ENCODE results near the gene TBC1D1. TPM values are rescaled to one million over a fixed set of nuclear protein-coding genes. Genes with fewer than 3 reads are reported as not detected.

Gene TBC1D1
- total RNA-seq, 1 experiment from 2014 or later = 89.0 TPM

DNA sequence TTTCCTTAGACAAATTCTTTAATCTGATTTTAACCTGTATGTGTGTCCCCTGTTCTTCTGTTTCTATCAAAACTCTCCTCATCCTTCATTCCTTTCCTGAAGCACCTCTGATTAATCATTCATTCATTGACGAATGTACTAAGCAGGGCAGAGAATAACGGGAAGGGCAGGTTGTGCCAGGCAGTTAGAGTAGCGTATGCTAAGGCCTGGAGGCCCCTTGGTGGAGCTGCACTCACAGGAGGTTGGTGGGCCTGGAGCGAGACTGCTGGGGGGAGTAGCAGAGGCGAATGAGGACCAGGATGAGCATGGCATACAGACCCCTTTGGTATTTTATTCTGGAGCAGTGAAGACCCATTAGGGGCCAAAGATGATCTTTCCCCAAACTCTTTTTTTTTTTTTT is 91.9 kb downstream of the TBC1D1 start:
- no peaks in the 10 kb centered on the region for H3K27me3 ChIP-seq (ENCODE audit: low read length)
- H3K36me3 ChIP-seq (ENCODE audit: low read depth, low read length) = no peaks in the 10 kb centered on the region
- intact Hi-C loops (cut with micrococcal nuclease) = no loop called here
- TF ChIP-seq EZH2phosphoT487 (IDR thresholded peaks at IDR 0.05; ENCODE audit: borderline replicate concordance, low read length) (no peak), CTCF (conservative IDR thresholded peaks at IDR 0.05; ENCODE audit: low read depth, low read length) (no peak), EZH2 (IDR thresholded peaks at IDR 0.05; ENCODE audit: low read length, unreplicated experiment) (no peak)
- ChIA-PET CTCF (no interaction called here), POLR2A (ENCODE audit: unreplicated experiment) (no interaction called here)
- H3K79me2 ChIP-seq (ENCODE audit: low read length) = peaks cover 43% of the 10 kb centered on the region
- no peaks in the 10 kb centered on the region for H3K9me2 ChIP-seq (replicated peaks; ENCODE audit: low read length)
- H3K4me3 ChIP-seq (ENCODE audit: low read length) = no peak overlapping the region
- ATAC-seq (no peak), DNase-seq (no peak)
- H3K4me2 ChIP-seq (ENCODE audit: low read length) = no peak overlapping the region
- no peak overlapping the region for H3K27ac ChIP-seq (ENCODE audit: low read length)
- no peak overlapping the region for H2AFZ ChIP-seq (ENCODE audit: low read length)
- H3K4me1 ChIP-seq (ENCODE audit: insufficient read depth, low read length) = peaks cover 16% of the 10 kb centered on the region
- no peaks in the 10 kb centered on the region for H3F3A ChIP-seq (ENCODE audit: low read length, unreplicated experiment)
- no peak overlapping the region for H3K9ac ChIP-seq (ENCODE audit: low read length)
- no peaks in the 10 kb centered on the region for H3K9me3 ChIP-seq (ENCODE audit: low read length)
- H4K20me1 ChIP-seq (ENCODE audit: low read length) = no peaks in the 10 kb centered on the region
- BruUV-seq (replicated peaks) = no TSS peak

DNA sequence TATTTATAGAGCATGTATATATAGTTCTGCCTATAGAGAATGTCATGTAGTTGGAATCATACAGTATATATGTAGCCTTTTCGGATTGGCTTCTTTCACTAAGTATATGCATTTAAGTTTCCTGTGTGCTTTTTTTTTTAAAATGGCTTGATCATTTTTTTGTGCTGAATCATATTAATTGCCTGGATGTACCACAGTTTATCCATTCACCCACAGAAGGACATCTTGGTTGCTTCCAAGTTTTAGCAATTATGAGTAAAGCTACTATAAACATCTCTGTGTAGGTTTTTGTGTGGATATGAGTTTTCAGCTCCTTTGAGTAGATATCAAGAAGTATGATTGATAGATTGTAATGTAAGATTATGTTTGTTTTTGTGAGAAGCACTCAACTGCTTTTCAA is 93.1 kb downstream of the TBC1D1 start:
- POLR2A ChIA-PET (ENCODE audit: unreplicated experiment) = no interaction called here
- CTCF ChIA-PET = no interaction called here
- Histone ChIP-seq H3K79me2 (ENCODE audit: low read length) (peaks cover 39% of the 10 kb centered on the region), H3K9me2 (replicated peaks; ENCODE audit: low read length) (no peaks in the 10 kb centered on the region), H3F3A (ENCODE audit: low read length, unreplicated experiment) (no peaks in the 10 kb centered on the region), H3K9ac (ENCODE audit: low read length) (no peak overlapping the region), H4K20me1 (ENCODE audit: low read length) (no peaks in the 10 kb centered on the region), H3K27ac (ENCODE audit: low read length) (no peak overlapping the region), H3K4me2 (ENCODE audit: low read length) (no peak overlapping the region), H3K4me1 (ENCODE audit: insufficient read depth, low read length) (peaks cover 17% of the 10 kb centered on the region), H3K9me3 (ENCODE audit: low read length) (no peaks in the 10 kb centered on the region), H3K4me3 (ENCODE audit: low read length) (no peak overlapping the region), H3K27me3 (ENCODE audit: low read length) (no peaks in the 10 kb centered on the region), H2AFZ (ENCODE audit: low read length) (no peak overlapping the region), H3K36me3 (ENCODE audit: low read depth, low read length) (no peaks in the 10 kb centered on the region)
- intact Hi-C loops (cut with micrococcal nuclease) = no loop called here
- TF ChIP-seq CTCF (conservative IDR thresholded peaks at IDR 0.05; ENCODE audit: low read depth, low read length) = no peak
- TF ChIP-seq EZH2phosphoT487 (IDR thresholded peaks at IDR 0.05; ENCODE audit: borderline replicate concordance, low read length) = no peak
- TF ChIP-seq EZH2 (IDR thresholded peaks at IDR 0.05; ENCODE audit: low read length, unreplicated experiment) = no peak
- BruUV-seq (replicated peaks) = no TSS peak
- ATAC-seq (no peak; the same call in 1 of the 2 replicates), DNase-seq (peak; percentile 33)

DNA sequence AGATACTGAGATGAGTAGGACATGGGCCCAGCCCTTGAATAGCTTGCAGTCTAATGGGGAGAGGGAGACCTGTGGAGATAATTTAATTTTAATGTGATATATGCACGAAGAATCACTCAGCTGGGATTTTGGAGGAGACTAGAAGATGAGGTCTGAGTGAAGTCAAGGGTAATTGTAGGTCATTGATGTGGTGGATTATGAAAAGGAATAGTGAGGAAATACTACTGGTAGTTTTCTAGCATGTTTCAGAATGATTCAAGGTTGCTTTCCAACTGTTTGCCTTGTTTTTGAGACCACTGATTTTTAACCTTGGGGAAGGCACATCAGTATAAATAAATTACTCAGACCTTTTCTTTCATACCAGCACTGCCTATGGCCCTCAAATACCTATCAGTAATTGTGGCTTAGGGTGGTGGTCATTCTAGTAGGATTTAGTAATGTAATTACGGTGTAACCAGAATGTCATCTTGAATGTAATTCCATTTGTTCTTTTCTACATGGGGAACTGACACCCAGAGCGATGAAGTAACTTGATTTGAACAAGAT is 94.9 kb downstream of the TBC1D1 start:
- H3K4me1 ChIP-seq (ENCODE audit: insufficient read depth, low read length) = peaks cover 12% of the 10 kb centered on the region
- H4K20me1 ChIP-seq (ENCODE audit: low read length) = no peaks in the 10 kb centered on the region
- ChIA-PET CTCF (no interaction called here), POLR2A (ENCODE audit: unreplicated experiment) (no interaction called here)
- H2AFZ ChIP-seq (ENCODE audit: low read length) = no peak overlapping the region
- no peaks in the 10 kb centered on the region for H3K9me3 ChIP-seq (ENCODE audit: low read length)
- no peak overlapping the region for H3K4me3 ChIP-seq (ENCODE audit: low read length)
- peaks cover 21% of the 10 kb centered on the region; the same call in 1 of the 2 replicates for H3K79me2 ChIP-seq (ENCODE audit: low read length)
- intact Hi-C loops (cut with micrococcal nuclease) = no loop called here
- TF ChIP-seq EZH2 (IDR thresholded peaks at IDR 0.05; ENCODE audit: low read length, unreplicated experiment) (no peak), CTCF (conservative IDR thresholded peaks at IDR 0.05; ENCODE audit: low read depth, low read length) (no peak), EZH2phosphoT487 (IDR thresholded peaks at IDR 0.05; ENCODE audit: borderline replicate concordance, low read length) (no peak)
- H3K9me2 ChIP-seq (replicated peaks; ENCODE audit: low read length) = no peaks in the 10 kb centered on the region
- no peaks in the 10 kb centered on the region for H3K36me3 ChIP-seq (ENCODE audit: low read depth, low read length)
- H3K27ac ChIP-seq (ENCODE audit: low read length) = no peak overlapping the region
- H3K9ac ChIP-seq (ENCODE audit: low read length) = no peak overlapping the region
- DNase-seq (no peak), ATAC-seq (no peak)
- BruUV-seq (replicated peaks) = no TSS peak
- H3K4me2 ChIP-seq (ENCODE audit: low read length) = no peak overlapping the region
- no peaks in the 10 kb centered on the region for H3F3A ChIP-seq (ENCODE audit: low read length, unreplicated experiment)
- no peaks in the 10 kb centered on the region for H3K27me3 ChIP-seq (ENCODE audit: low read length)

All from PC-3 (cell line).